Dendritic cell treated with granulocyte-macrophage colony-stimulating factor and Interleukin-4, amounts not matched to agents 40 ng/mL and 50 ng/mL, for 4 days (primary cell): ENCODE results near the gene KNCN.
A peak's percentile ranks its signal among the peaks of the same experiment; 100 is the strongest.

Experiments
- H3K27ac Mint-ChIP-seq: one replicate; pipeline ENCODE4 v1.8.0; 2022; ENCODE audit warnings: mild to moderate bottlenecking, mixed read lengths
- H3K27me3 Mint-ChIP-seq: one replicate; pipeline ENCODE4 v1.8.0; 2022; ENCODE audit warnings: mild to moderate bottlenecking, mixed read lengths
- H3K36me3 Mint-ChIP-seq: one replicate; pipeline ENCODE4 v1.8.0; 2022; ENCODE audit warnings: low read depth, mixed read lengths
- H3K4me1 Mint-ChIP-seq: one replicate; pipeline ENCODE4 v1.8.0; 2022; ENCODE audit warnings: low read depth, mixed read lengths
- H3K4me3 Mint-ChIP-seq: one replicate; pipeline ENCODE4 v1.8.0; 2022; ENCODE audit warnings: mild to moderate bottlenecking, moderate library complexity, mixed read lengths
- H3K9me3 Mint-ChIP-seq: one replicate; pipeline ENCODE4 v1.8.0; 2022; ENCODE audit warnings: mixed read lengths
- intact Hi-C: fragments of 100-400 bp; cut with micrococcal nuclease; formaldehyde crosslinking; loops from one replicate; pipeline ENCODE4 v1.15.0; 2022

KNCN gene

DNA sequence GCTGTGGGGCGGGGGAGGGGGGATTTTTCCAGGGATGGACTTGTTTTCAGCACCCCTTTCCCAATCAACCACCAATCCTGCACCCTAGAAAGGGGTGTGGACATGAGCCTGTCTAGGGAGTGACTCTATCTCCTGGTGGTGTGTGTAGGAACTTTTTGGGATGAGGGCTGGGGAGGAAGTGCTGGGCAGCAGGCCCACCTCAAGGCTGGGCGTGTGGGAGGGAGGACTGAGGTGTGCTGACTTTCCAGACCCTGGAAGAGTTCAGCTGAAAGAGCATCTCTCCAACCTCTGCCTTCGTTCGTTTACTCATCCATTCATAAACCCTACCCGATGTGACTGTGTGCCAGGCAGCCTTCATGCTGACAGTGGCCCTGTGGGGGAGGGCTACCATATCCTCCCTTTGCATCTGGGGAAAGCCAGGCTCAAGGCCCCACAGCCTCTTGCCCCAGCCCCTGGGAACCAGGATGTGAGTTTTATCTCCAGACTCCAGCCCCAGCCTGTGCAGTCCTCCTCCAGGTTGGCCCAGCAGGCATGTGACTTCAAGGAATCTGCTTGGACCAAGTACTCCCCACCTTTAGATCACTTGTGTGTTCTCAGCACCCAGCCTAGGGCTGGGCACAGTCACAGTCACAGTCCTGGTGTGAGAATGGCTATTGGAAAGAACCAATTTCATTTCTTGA lies 6.7 kb downstream of the KNCN start:
- H3K27ac Mint-ChIP-seq: no peak overlapping the region
- intact Hi-C loops: no loop called here
- H3K9me3 Mint-ChIP-seq: no peaks in the 10 kb centered on the region
- peaks cover 68% of the 10 kb centered on the region for H3K27me3 Mint-ChIP-seq
- H3K36me3 Mint-ChIP-seq: no peaks in the 10 kb centered on the region
- H3K4me3 Mint-ChIP-seq: no peak overlapping the region
- H3K4me1 Mint-ChIP-seq: peaks cover 29% of the 10 kb centered on the region

DNA sequence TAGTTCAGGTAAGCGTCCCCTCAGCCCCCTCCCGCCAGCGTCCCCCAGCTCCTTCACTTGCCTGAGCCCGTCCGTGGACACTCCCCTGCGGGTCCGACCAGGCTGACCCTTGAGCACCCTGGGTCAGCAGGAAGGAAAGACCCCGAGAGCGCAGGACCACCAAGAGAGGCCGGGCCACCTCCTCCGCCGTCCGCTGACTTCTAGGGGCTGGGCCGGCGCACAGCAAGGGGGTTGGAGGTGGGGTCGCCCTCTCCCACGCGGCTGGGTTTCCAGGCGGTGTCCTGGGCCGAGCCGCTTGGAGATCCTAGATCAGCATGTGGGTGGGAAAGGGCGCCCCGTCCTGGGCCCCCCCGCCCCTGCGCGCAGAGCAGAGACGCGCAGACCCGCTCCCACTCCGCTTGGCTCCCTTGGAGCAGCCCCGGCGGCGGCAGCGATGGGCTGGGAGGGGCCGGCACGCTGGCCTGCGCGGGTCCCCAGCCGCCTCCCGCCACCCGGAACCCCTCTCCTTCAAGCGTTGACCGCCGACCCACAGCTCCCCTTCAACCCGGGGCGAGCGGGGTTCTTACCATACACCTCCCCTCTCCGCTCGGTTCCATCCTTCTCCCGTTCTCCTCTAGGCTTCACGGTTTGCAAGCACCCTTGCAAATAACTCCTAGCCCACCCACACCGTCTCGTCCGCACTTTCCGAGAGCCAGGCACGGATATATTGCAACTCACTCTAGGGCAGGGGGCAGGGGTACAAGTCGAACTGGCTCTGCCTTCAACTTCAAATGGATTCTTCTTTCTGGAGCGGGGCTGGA lies 7.5 kb downstream of the KNCN start:
- peaks cover 63% of the 10 kb centered on the region for H3K27me3 Mint-ChIP-seq

DNA sequence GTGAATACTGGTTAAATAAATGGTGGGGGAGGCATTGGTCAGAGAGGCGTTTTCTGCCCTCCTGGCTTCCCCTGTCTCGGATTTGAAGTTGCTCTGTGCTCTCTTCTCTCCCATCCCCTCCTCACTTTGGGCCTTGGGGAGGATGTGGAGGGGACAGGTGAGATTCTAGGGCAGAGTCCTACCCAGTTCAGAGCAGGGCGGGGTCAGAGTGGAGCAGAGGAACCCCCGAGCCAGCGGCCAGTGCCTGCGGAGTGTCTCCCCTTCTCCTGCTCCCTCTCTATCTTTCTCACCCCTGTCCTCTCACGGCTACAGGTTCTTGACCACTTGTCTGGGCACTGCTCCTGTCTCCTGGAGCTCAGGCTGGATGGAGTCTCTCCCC lies 8.1 kb downstream of the KNCN start:
- Mint-ChIP-seq H3K27me3 (peaks cover 67% of the 10 kb centered on the region), H3K36me3 (no peaks in the 10 kb centered on the region), H3K9me3 (no peaks in the 10 kb centered on the region), H3K4me1 (peaks cover 29% of the 10 kb centered on the region), H3K27ac (no peak overlapping the region), H3K4me3 (no peak overlapping the region)
- intact Hi-C loops: no loop called here

More for the DNA sequence above, 7.5 kb downstream of the KNCN start:
- Mint-ChIP-seq H3K4me3 (no peak overlapping the region), H3K4me1 (peaks cover 29% of the 10 kb centered on the region), H3K9me3 (no peaks in the 10 kb centered on the region), H3K36me3 (no peaks in the 10 kb centered on the region), H3K27ac (no peak overlapping the region)
- intact Hi-C loops: no loop called here

DNA sequence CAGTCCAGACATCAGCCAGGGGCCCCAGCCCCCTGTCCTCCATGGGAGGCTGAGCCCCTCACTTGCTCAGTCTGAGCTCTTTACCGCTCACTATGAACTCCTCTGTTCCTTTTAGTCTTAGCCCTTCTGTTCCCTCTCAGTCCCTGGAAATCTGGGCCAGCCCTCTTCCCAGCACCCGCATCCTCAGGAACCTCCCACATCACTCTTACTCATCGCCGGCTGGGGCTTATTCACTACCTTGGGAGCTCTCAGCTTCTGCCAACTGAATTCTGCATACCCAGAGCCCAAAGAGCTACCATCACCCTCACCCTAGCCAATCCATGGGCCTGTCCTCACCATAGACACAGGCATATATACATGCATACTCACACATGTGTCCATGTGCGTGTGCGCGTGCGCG lies 11.5 kb downstream of the KNCN start:
- no peaks in the 10 kb centered on the region for H3K9me3 Mint-ChIP-seq
- H3K36me3 Mint-ChIP-seq: no peaks in the 10 kb centered on the region
- peaks cover 73% of the 10 kb centered on the region for H3K27me3 Mint-ChIP-seq
- H3K27ac Mint-ChIP-seq: no peak overlapping the region
- H3K4me3 Mint-ChIP-seq: no peak overlapping the region
- intact Hi-C loops: no loop called here
- peaks cover 10% of the 10 kb centered on the region for H3K4me1 Mint-ChIP-seq

DNA sequence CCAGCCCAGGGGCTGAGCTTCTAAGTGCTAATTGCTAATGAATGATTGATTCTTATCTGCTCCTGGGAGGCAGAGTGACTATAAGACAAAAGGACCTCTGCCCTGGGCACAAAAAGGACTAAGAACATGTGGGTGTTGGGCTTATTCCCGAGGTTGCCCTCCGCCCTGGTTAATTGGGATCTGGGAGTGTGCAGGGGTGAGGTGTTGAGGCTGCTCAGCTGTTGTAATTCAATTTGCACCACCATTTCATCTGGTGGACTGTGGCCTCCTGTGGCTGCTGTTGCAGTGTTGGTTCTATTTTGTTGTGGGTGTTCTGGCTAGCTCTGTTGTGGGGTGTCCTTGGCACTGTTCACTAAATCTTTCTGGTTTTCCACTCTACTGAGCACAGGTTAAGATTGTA lies 13.3 kb downstream of the KNCN start:
- Mint-ChIP-seq H3K27me3 (peaks cover 70% of the 10 kb centered on the region), H3K4me1 (peaks cover 10% of the 10 kb centered on the region), H3K27ac (no peak overlapping the region), H3K9me3 (no peaks in the 10 kb centered on the region), H3K36me3 (no peaks in the 10 kb centered on the region), H3K4me3 (no peak overlapping the region)
- intact Hi-C loops: no loop called here

DNA sequence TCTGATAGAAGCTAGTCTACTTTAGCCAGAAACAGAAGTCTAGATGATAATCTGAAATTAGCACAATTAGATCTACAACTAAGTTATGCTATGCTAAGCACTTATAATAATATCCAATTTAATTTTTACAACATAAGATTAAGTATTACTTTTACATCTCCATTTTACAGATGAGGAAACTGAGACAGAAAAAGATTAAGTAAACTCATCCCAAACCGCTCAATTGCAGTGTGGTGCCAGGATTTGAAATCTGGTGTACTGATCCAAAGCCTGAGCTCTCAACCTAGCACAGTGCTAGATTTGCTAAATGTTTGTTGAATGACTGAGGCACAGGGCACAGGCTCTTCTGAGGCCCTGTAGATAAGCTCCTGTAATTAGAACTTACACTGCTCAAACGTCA lies 13.8 kb downstream of the KNCN start:
- intact Hi-C loops: no loop called here
- peaks cover 67% of the 10 kb centered on the region for H3K27me3 Mint-ChIP-seq
- H3K27ac Mint-ChIP-seq: no peak overlapping the region
- H3K4me3 Mint-ChIP-seq: no peak overlapping the region
- H3K36me3 Mint-ChIP-seq: no peaks in the 10 kb centered on the region
- H3K4me1 Mint-ChIP-seq: peaks cover 10% of the 10 kb centered on the region
- no peaks in the 10 kb centered on the region for H3K9me3 Mint-ChIP-seq

DNA sequence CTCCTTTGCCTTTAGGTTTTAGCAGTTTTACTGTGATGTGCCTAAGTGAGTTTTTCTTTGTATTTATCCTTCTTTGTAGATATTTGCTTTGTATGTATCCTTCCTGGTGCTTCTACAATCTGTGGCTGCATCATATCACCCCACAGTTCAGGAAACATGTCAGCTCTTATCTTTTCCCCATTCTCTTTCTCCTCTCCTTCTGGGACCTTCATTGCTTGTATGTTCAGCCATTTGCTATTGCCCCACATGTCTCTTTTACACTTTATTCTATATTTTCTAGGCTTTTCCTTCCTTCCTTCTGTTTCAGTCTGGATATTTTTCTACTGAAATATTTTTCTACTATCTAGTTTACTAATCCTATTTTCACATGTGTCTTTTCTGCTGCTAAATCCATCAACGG lies 14.9 kb downstream of the KNCN start:
- Mint-ChIP-seq H3K36me3 (no peaks in the 10 kb centered on the region), H3K27me3 (peaks cover 69% of the 10 kb centered on the region), H3K4me1 (peaks cover 10% of the 10 kb centered on the region), H3K4me3 (no peak overlapping the region), H3K9me3 (no peaks in the 10 kb centered on the region), H3K27ac (no peak overlapping the region)
- intact Hi-C loops: no loop called here

DNA sequence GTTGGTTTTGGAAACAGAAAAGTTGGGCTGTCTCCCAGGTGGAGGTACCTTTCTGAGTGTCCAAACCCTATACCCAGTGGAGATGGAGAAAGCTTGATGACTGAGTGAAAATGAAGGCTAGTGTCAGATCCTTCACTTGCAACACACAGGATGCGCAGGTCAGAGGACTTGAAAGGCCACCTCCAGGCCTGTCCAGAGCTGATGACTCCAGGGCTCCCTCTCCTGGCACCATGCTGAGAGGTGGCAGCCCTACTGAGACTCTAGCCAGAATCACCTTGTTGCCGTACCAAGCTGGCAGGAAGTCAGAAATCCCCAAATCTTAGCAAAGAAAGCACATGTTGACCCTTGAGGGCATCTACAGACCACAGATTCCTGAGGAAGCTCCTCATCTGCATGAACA lies 16.4 kb downstream of the KNCN start:
- peaks cover 74% of the 10 kb centered on the region for H3K27me3 Mint-ChIP-seq
- H3K9me3 Mint-ChIP-seq: no peaks in the 10 kb centered on the region
- H3K4me1 Mint-ChIP-seq: peaks cover 8% of the 10 kb centered on the region
- H3K27ac Mint-ChIP-seq: no peak overlapping the region
- intact Hi-C loops: no loop called here
- no peak overlapping the region for H3K4me3 Mint-ChIP-seq
- no peaks in the 10 kb centered on the region for H3K36me3 Mint-ChIP-seq

DNA sequence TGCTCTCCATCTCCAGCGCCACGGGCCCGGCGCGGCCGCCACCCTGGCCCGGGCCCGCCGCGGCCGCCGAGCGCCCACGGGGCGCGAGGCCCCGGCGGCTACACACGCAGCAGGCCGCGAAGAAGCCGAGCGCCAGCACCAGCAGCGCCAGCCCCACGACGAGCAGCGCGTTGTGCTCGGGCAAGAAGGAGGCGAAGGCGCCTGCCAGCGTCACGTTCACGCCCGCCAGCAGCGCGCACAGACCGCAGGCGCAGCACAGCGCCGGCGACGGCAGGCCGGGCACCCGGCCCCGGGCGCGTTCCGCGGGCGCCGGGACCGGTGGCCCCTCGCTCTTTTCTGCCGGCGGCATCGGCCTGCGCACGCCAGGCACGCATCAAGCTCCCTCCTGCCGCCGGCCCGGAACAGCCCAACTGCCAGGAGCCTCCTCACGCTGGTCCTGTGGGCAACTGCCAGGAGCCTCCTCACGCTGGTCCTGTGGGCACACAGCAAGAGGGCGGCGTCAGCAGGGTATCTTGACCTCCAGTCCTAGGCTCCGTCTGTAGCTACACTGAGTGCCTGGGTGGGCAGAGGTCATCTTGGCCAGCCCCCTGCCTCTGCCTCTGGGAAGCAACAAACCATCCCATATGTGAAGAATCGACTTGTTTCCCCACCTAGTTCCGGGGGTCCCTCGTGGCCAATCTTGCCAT lies 18.1 kb downstream of the KNCN start:
- Mint-ChIP-seq H3K4me1 (peaks cover 12% of the 10 kb centered on the region), H3K4me3 (peak overlapping the region; percentile 15), H3K27ac (no peak overlapping the region), H3K36me3 (no peaks in the 10 kb centered on the region), H3K27me3 (peaks cover 80% of the 10 kb centered on the region), H3K9me3 (no peaks in the 10 kb centered on the region)
- intact Hi-C loops: loop anchor here (2.0 kb wide), 1 partner anchor 191 kb away; no protein-coding TSS in a partner anchor

DNA sequence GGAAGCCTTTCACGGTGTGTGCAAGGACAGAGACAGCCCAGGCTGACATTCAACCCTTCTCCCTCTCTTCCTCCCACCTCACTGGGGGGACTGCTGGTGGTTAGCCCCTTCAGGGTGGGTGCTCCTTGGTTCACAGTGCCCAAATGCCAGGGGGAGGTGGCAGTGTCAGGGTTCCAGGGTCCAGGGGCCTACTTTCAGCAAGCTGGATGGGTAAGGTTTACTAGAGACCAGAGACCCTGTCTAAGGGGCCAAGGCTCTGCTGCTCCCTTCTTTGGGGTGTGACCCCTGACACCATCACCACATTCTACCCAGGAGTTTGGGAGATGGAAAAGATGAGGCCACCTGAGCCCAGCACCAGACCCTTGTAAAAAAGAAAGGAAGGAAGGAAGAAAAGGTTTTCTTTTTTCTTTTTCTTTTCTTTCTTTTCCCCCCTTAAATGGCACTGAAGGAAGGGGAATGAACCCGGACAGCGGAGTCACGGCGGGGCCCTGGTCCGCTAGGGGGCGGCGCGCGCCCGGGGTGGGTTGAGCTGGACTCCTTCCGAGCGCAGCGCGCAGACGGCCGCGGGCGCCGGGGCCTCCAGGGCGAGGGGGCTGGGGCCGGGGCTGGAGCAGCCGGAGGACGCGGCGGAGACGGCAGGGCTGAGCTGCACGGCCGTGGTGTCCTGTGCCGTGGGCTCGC lies 18.8 kb downstream of the KNCN start:
- H3K27ac Mint-ChIP-seq: no peak overlapping the region
- H3K9me3 Mint-ChIP-seq: no peaks in the 10 kb centered on the region
- intact Hi-C loops: loop anchor here (2.0 kb wide), 1 partner anchor 192 kb away; no protein-coding TSS in a partner anchor
- H3K36me3 Mint-ChIP-seq: no peaks in the 10 kb centered on the region
- no peak overlapping the region for H3K4me3 Mint-ChIP-seq
- H3K27me3 Mint-ChIP-seq: peaks cover 81% of the 10 kb centered on the region
- peaks cover 14% of the 10 kb centered on the region for H3K4me1 Mint-ChIP-seq

DNA sequence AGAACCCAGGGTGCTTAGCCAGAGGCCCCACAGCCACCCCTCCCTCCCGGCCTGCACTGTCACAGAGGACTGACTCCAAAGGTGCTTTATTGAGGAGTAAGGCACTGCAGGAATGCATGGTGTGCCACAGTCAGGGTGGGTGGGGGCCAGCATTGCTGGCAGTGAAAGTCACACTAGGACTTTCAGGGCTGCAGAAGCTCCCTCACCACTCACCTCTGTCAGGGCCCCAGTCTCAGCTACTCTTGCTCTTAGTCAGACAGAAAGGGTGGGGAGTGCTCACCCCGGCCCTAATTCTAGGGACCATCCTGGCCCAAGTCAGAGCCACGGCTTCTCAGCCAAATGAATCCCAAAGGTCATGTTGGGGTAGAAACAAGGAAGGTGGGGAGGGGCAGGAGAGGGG lies 19.4 kb downstream of the KNCN start:
- Mint-ChIP-seq H3K4me3 (no peak overlapping the region), H3K4me1 (peaks cover 14% of the 10 kb centered on the region), H3K9me3 (no peaks in the 10 kb centered on the region), H3K27ac (no peak overlapping the region), H3K27me3 (peaks cover 82% of the 10 kb centered on the region), H3K36me3 (no peaks in the 10 kb centered on the region)
- intact Hi-C loops: loop anchor here (2.0 kb wide), 1 partner anchor 193 kb away; no protein-coding TSS in a partner anchor

DNA sequence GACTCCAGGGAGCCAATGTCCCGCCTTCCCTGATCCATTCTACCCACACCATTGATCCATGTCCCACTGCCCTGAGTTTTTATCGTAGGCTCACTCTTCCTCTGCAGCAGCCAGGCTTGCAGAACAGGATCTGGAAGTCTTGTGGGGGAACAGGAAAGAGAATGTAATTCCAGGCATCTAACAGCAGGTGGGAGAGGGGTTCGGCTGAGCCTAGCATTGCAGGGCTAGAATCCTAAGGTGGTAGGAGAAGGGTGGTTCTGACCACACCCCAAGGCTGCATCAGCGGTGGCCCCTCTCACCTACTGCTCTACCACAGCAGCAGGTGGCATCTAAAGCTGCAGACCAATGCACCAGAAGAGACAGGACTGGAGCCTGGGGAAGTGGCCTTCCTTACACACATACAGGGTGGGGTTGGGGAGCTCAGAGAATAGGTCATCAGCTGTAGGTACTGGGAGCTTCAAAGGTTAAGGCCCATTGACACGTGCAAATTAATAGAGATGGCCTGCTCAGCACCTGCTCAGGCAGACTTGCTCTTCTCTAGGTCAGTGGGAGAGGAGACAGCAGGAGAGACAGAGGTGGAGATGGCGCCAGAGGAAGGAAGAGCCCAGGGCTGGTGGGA lies 20.5 kb downstream of the KNCN start:
- Mint-ChIP-seq H3K27ac (no peak overlapping the region), H3K4me1 (peaks cover 14% of the 10 kb centered on the region), H3K9me3 (no peaks in the 10 kb centered on the region), H3K36me3 (no peaks in the 10 kb centered on the region), H3K4me3 (no peak overlapping the region), H3K27me3 (peaks cover 80% of the 10 kb centered on the region)
- intact Hi-C loops: no loop called here

DNA sequence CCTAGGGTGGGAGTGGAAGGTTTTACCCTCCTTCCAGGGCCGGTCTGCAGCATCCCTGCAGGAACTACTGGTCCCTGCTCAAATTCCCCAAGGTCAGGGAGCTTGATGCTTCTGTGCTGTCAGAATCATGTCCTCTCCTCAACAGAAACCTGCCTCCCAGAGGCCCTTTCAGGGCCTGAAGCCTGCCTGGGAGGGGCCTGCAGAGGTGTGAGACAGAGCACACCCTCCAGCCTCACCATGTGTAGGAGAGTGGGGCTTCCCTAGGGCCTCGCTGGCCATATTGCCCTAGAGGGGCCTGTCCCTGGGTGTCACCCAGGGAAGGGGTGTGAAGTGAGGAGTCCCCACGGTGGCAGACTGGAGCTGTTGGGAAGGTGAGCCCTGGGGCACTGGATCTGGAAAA lies 21.1 kb downstream of the KNCN start:
- H3K27ac Mint-ChIP-seq: no peak overlapping the region
- H3K4me1 Mint-ChIP-seq: peaks cover 14% of the 10 kb centered on the region
- H3K9me3 Mint-ChIP-seq: no peaks in the 10 kb centered on the region
- H3K4me3 Mint-ChIP-seq: no peak overlapping the region
- H3K27me3 Mint-ChIP-seq: peaks cover 82% of the 10 kb centered on the region
- no peaks in the 10 kb centered on the region for H3K36me3 Mint-ChIP-seq
- intact Hi-C loops: no loop called here
